Bronchial epithelial cell (primary cell): ENCODE results near the gene PCSK9. TPM values are rescaled to one million over a fixed set of nuclear protein-coding genes. Genes with fewer than 3 reads are reported as not detected.
A peak's percentile ranks its signal among the peaks of the same experiment; 100 is the strongest.

ENCODE experiments used
- DNase-seq: peaks from one replicate; pipeline ENCODE4 v3.0.0-alpha.2; 2010; ENCODE audit warnings: low read depth
- FAIRE-seq: peaks from 2 replicates; lab custom pipeline; 2011; peaks lifted over from hg19 to GRCh38; lab: Jason Lieb, UNC
- H3K27me3 ChIP-seq: 2 replicates; pipeline ENCODE4 v1.5.1; 2011; ENCODE audit warnings: low read length; ENCODE audit not compliant: control insufficient read depth, insufficient read depth
- H3K36me3 ChIP-seq: 2 replicates; pipeline ENCODE4 v1.5.1; 2011; ENCODE audit warnings: low read length; ENCODE audit not compliant: control insufficient read depth, insufficient read depth
- H3K4me3 ChIP-seq: 2 replicates; pipeline ENCODE4 v1.5.1; 2011; ENCODE audit warnings: mild to moderate bottlenecking, low read depth, low read length, control low read depth
- CTCF ChIP-seq: IDR thresholded peaks from 2 replicates; pipeline ENCODE4 v1.5.1; 2011; ENCODE audit warnings: mild to moderate bottlenecking, moderate library complexity, low read length, control low read depth, inconsistent platforms; ENCODE audit not compliant: insufficient read depth, severe bottlenecking
- total RNA-seq: library from RNA; depleted of rRNA; stranded (reverse); fragments of >200 nt; gene quantifications from 2 replicates; pipeline ENCODE4 v1.2.1, GENCODE V29; 2014

PCSK9 gene
- total RNA-seq, 1 donor from 2014 or later, result 11.3 TPM

- Histone ChIP-seq H3K27me3 (no peaks in the 10 kb centered on the region), H3K36me3 (no peaks in the 10 kb centered on the region), H3K4me3 (no peak overlapping the region)
- DNase-seq, result no peak
- TF ChIP-seq CTCF, result no peak
- peak; percentile 18 for FAIRE-seq
Observed at GRCh38 chr1:54994355-54994990, 44.9 kb upstream of the PCSK9 start.

- H3K27me3 ChIP-seq, result no peaks in the 10 kb centered on the region
- FAIRE-seq, result no peak
Observed at GRCh38 chr1:54995013-54995760, 44.2 kb upstream of the PCSK9 start.

GRCh38 chr1:54995835-54996234 is 43.5 kb upstream of the PCSK9 start:
- DNase-seq, result no peak

More at GRCh38 chr1:54995013-54995760, 44.2 kb upstream of the PCSK9 start:
- Histone ChIP-seq H3K36me3 (no peaks in the 10 kb centered on the region), H3K4me3 (no peak overlapping the region)
- no peak for TF ChIP-seq CTCF
- no peak for DNase-seq

GRCh38 chr1:54996359-54996868 is 42.9 kb upstream of the PCSK9 start:
- Histone ChIP-seq H3K36me3 (no peaks in the 10 kb centered on the region), H3K27me3 (no peaks in the 10 kb centered on the region), H3K4me3 (no peak overlapping the region)
- DNase-seq (peak; percentile 41), FAIRE-seq (no peak)
- peak; percentile 87 for TF ChIP-seq CTCF

More at GRCh38 chr1:54995835-54996234, 43.5 kb upstream of the PCSK9 start:
- no peaks in the 10 kb centered on the region for H3K36me3 ChIP-seq
- no peak for TF ChIP-seq CTCF
- H3K4me3 ChIP-seq, result no peak overlapping the region
- no peaks in the 10 kb centered on the region for H3K27me3 ChIP-seq
- no peak for FAIRE-seq

- Histone ChIP-seq H3K4me3 (no peak overlapping the region), H3K36me3 (no peaks in the 10 kb centered on the region), H3K27me3 (no peaks in the 10 kb centered on the region)
- TF ChIP-seq CTCF, result no peak
- DNase-seq (no peak), FAIRE-seq (no peak)
Observed at GRCh38 chr1:54996869-54997710, 42.3 kb upstream of the PCSK9 start.
